NCI-H345 treated with DMSO at 0.1 percent for 48 hours (cell line): Measurements from ENCODE around the gene HDLBP.
A peak's percentile ranks its signal among the peaks of the same experiment; 100 is the strongest.

Experiments used
- DNase-seq: peaks from one replicate; lab custom pipeline; 2025; ENCODE audit not compliant: unreplicated experiment; lab: John Stamatoyannopoulos, UW

The HDLBP gene

GRCh38 chr2:241214209-241214608 lies 101.3 kb downstream of the HDLBP start:
- no peak for DNase-seq

- DNase-seq = no peak
These were observed 101.9 kb downstream of the HDLBP start for GRCh38 chr2:241213567-241213966.

- DNase-seq = no peak
These were observed 102.4 kb downstream of the HDLBP start for GRCh38 chr2:241213041-241213440.

GRCh38 chr2:241211276-241211675 lies 104.2 kb downstream of the HDLBP start:
- DNase-seq = peak; percentile 50

- no peak for DNase-seq
These were observed 106.2 kb downstream of the HDLBP start for GRCh38 chr2:241209271-241209670.

GRCh38 chr2:241208058-241208457 lies 107.4 kb downstream of the HDLBP start:
- DNase-seq = no peak

GRCh38 chr2:241207641-241208040 lies 107.8 kb downstream of the HDLBP start:
- no peak for DNase-seq

GRCh38 chr2:241207151-241207550 lies 108.3 kb downstream of the HDLBP start:
- no peak for DNase-seq

- DNase-seq = no peak
These were observed 110.4 kb downstream of the HDLBP start for GRCh38 chr2:241205086-241205485.

- no peak for DNase-seq
These were observed 111.0 kb downstream of the HDLBP start for GRCh38 chr2:241204490-241204889.

- DNase-seq = no peak
These were observed 111.5 kb downstream of the HDLBP start for GRCh38 chr2:241204010-241204384.

GRCh38 chr2:241203218-241204009 lies 112.1 kb downstream of the HDLBP start:
- DNase-seq = no peak

GRCh38 chr2:241202681-241203080 lies 112.8 kb downstream of the HDLBP start:
- DNase-seq = no peak

GRCh38 chr2:241202268-241202585 lies 113.2 kb downstream of the HDLBP start:
- DNase-seq = no peak

- DNase-seq = no peak
These were observed 113.8 kb downstream of the HDLBP start for GRCh38 chr2:241201445-241202267.

GRCh38 chr2:241200822-241201395 lies 114.6 kb downstream of the HDLBP start:
- no peak for DNase-seq

GRCh38 chr2:241199897-241200821 lies 115.3 kb downstream of the HDLBP start:
- no peak for DNase-seq

- no peak for DNase-seq
These were observed 116.2 kb downstream of the HDLBP start for GRCh38 chr2:241199286-241199685.

- no peak for DNase-seq
These were observed 116.8 kb downstream of the HDLBP start for GRCh38 chr2:241198381-241199279.

- DNase-seq = no peak
These were observed 117.5 kb downstream of the HDLBP start for GRCh38 chr2:241197947-241198346.
